OCI-LY7 (cell line): ENCODE measurements around the gene SSBP4. TPM values are rescaled to one million over a fixed set of nuclear protein-coding genes. Genes with fewer than 3 reads are reported as not detected.
A peak's percentile ranks its signal among the peaks of the same experiment; 100 is the strongest.

Experiments used
- BruUV-seq: library from RNA; stranded (reverse); fragments of 400-500 nt; replicated peaks from 2 replicates; lab custom pipeline; 2021; lab: Mats Ljungman, UMichigan
- CTCF ChIA-PET: fragments of 300-600 bp; sonication (Branson Sonifier 250); formaldehyde crosslinking; loops from one replicate; lab custom pipeline; 2022; ENCODE audit warnings: antibody characterized with exemption; ENCODE audit not compliant: unreplicated experiment; lab: Charles Lee
- POLR2A ChIA-PET: fragments of 300-600 bp; sonication (Branson Sonifier 250); formaldehyde crosslinking; loops from one replicate; lab custom pipeline; 2022; ENCODE audit warnings: antibody characterized with exemption; lab: Charles Lee
- DNase-seq: peaks from one replicate; pipeline ENCODE4 v3.0.0-alpha.2; 2015; ENCODE audit warnings: low spot score
- H2AFZ ChIP-seq: fragments of 200-600 bp; sonication (generic), shearing (Covaris generic); 2 replicates; pipeline ENCODE4 v1.6.1; 2014; ENCODE audit warnings: mild to moderate bottlenecking, antibody characterized with exemption, low read length, moderate library complexity
- H3K27ac ChIP-seq: fragments of 200-600 bp; sonication (generic); 2 replicates; pipeline ENCODE4 v1.5.1; 2014; ENCODE audit warnings: mixed run types, low read depth, mild to moderate bottlenecking, moderate library complexity, low read length, inconsistent platforms; ENCODE audit not compliant: poor library complexity, severe bottlenecking
- H3K36me3 ChIP-seq: fragments of 200-600 bp; sonication (generic); 2 replicates; pipeline ENCODE4 v1.6.1; 2014; ENCODE audit warnings: mild to moderate bottlenecking, antibody characterized with exemption, low read length, moderate library complexity, mixed read lengths; ENCODE audit not compliant: insufficient read depth
- H3K4me1 ChIP-seq: fragments of 200-600 bp; sonication (generic); 2 replicates; pipeline ENCODE4 v1.5.1; 2014; ENCODE audit warnings: mild to moderate bottlenecking, low read length; ENCODE audit not compliant: insufficient read depth, poor library complexity, severe bottlenecking
- H3K4me2 ChIP-seq: fragments of 200-600 bp; sonication (generic); 2 replicates; pipeline ENCODE4 v1.6.1; 2014; ENCODE audit warnings: mild to moderate bottlenecking, low read length
- H3K4me3 ChIP-seq: fragments of 200-600 bp; sonication (generic); 2 replicates; pipeline ENCODE4 v1.5.1; 2014; ENCODE audit warnings: mild to moderate bottlenecking, low read depth, low read length; ENCODE audit not compliant: poor library complexity, severe bottlenecking
- H3K79me2 ChIP-seq: fragments of 200-600 bp; sonication (generic); 2 replicates; pipeline ENCODE4 v1.6.1; 2016; ENCODE audit warnings: low read depth, mild to moderate bottlenecking, low read length, moderate library complexity, mixed read lengths; ENCODE audit not compliant: insufficient read depth
- H3K9me2 ChIP-seq: fragments of 200-600 bp; sonication (generic); 2 replicates; pipeline ENCODE4 v1.6.1; 2016; ENCODE audit warnings: mild to moderate bottlenecking, low read length, mixed read lengths; ENCODE audit not compliant: insufficient read depth
- H3K9me3 ChIP-seq: fragments of 200-600 bp; sonication (generic); 2 replicates; pipeline ENCODE4 v1.6.1; 2014; ENCODE audit warnings: mild to moderate bottlenecking, mixed run types, low read length, mixed read lengths
- H4K20me1 ChIP-seq: fragments of 200-600 bp; sonication (generic); 2 replicates; pipeline ENCODE4 v1.6.1; 2014; ENCODE audit warnings: mild to moderate bottlenecking, antibody characterized with exemption, low read length, moderate library complexity, mixed read lengths; ENCODE audit not compliant: insufficient read depth
- EZH2phosphoT487 ChIP-seq: fragments of 200-600 bp; sonication (generic); IDR thresholded peaks from 2 replicates; pipeline ENCODE4 v1.6.1; 2018; ENCODE audit warnings: low read depth, borderline replicate concordance, mild to moderate bottlenecking, mixed run types, antibody characterized with exemption, low read length, moderate library complexity, mixed read lengths
- intact Hi-C: fragments of 100-400 bp; cut with micrococcal nuclease; formaldehyde crosslinking; loops from one replicate; pipeline ENCODE4 v1.10.0; 2022; ENCODE audit not compliant: unreplicated experiment
- total RNA-seq, 2 experiments: library from RNA; depleted of rRNA in 1 of 2; stranded (reverse); fragments of >200 nt in 1 of 2; shearing (Covaris generic) in 1 of 2; gene quantifications; 2 replicates each; pipeline ENCODE4 v1.2.3, GENCODE V29; 2014 to 2022
- TF ChIP-seq, protein P1 (sequence below): fragments of 200-600 bp; sonication (generic); conservative IDR thresholded peaks from 2 replicates; pipeline ENCODE4 v1.5.1; 2014; ENCODE audit warnings: mild to moderate bottlenecking, antibody characterized with exemption, low read length, moderate library complexity, mixed read lengths

SSBP4 gene
- total RNA-seq, 2 experiments from 2014 or later = 92.9 to 117 TPM

GRCh38 chr19:18477042-18477779 lies 58.0 kb downstream of the SSBP4 start:
- DNase-seq = no peak
- H3K27ac ChIP-seq = no peak overlapping the region
- intact Hi-C loops = no loop called here
- H3K4me1 ChIP-seq = peaks cover 27% of the 10 kb centered on the region
- ChIA-PET CTCF (interaction anchor here (0.6 kb wide), 1 partner anchor 146 kb away, joined by 3 read pairs; no protein-coding TSS in a partner anchor), POLR2A (no interaction called here)
- no peak overlapping the region for H3K4me2 ChIP-seq
- H3K9me2 ChIP-seq = no peaks in the 10 kb centered on the region
- no peaks in the 10 kb centered on the region; the same call in 1 of the 2 replicates for H4K20me1 ChIP-seq
- TF ChIP-seq EZH2phosphoT487 = no peak
- TF ChIP-seq, protein P1, sequence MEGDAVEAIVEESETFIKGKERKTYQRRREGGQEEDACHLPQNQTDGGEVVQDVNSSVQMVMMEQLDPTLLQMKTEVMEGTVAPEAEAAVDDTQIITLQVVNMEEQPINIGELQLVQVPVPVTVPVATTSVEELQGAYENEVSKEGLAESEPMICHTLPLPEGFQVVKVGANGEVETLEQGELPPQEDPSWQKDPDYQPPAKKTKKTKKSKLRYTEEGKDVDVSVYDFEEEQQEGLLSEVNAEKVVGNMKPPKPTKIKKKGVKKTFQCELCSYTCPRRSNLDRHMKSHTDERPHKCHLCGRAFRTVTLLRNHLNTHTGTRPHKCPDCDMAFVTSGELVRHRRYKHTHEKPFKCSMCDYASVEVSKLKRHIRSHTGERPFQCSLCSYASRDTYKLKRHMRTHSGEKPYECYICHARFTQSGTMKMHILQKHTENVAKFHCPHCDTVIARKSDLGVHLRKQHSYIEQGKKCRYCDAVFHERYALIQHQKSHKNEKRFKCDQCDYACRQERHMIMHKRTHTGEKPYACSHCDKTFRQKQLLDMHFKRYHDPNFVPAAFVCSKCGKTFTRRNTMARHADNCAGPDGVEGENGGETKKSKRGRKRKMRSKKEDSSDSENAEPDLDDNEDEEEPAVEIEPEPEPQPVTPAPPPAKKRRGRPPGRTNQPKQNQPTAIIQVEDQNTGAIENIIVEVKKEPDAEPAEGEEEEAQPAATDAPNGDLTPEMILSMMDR = peak; percentile 35; the same call in 1 of the 2 replicates
- BruUV-seq = no TSS peak
- H2AFZ ChIP-seq = no peak overlapping the region
- H3K79me2 ChIP-seq = peaks cover 5% of the 10 kb centered on the region; the same call in 1 of the 2 replicates
- H3K36me3 ChIP-seq = no peaks in the 10 kb centered on the region
- H3K9me3 ChIP-seq = no peaks in the 10 kb centered on the region
- H3K4me3 ChIP-seq = no peak overlapping the region

GRCh38 chr19:18477974-18478373 lies 58.8 kb downstream of the SSBP4 start:
- Histone ChIP-seq H3K9me3 (no peaks in the 10 kb centered on the region), H2AFZ (no peak overlapping the region), H3K79me2 (peaks cover 5% of the 10 kb centered on the region; the same call in 1 of the 2 replicates), H3K4me1 (peaks cover 27% of the 10 kb centered on the region), H4K20me1 (no peaks in the 10 kb centered on the region; the same call in 1 of the 2 replicates), H3K36me3 (no peaks in the 10 kb centered on the region), H3K4me2 (0 out of 2 replicates have a peak overlapping the region, but pooled peaks have one; percentile 61), H3K4me3 (no peak overlapping the region), H3K27ac (peak overlapping the region; percentile 31), H3K9me2 (no peaks in the 10 kb centered on the region)
- TF ChIP-seq, protein P1 = no peak
- TF ChIP-seq EZH2phosphoT487 = no peak
- ChIA-PET CTCF (interaction anchor here (0.6 kb wide), 1 partner anchor 145 kb away, joined by 3 read pairs; no protein-coding TSS in a partner anchor), POLR2A (no interaction called here)
- intact Hi-C loops = no loop called here
- no peak for DNase-seq
- BruUV-seq = no TSS peak
